ENCODE data around the gene KCNQ1. TPM values are rescaled to one million over a fixed set of nuclear protein-coding genes. Genes with fewer than 3 reads are reported as not detected.

Gene KCNQ1
- total RNA-seq, 4 donors from 2014 or later: 0.89 to 2.2 (median 1.3) TPM

- Histone ChIP-seq H3K27me3 (peaks cover 4% of the 10 kb centered on the region), H3K27ac (no peak overlapping the region), H3K9me3 (peaks cover 5% of the 10 kb centered on the region), H3K4me1 (peaks cover 26% of the 10 kb centered on the region), H3K36me3 (no peaks in the 10 kb centered on the region), H3K4me3 (no peak overlapping the region)
- 95% methylated on average over 1 of the region's 1 CpG for WGBS
- TF ChIP-seq POLR2A (IDR thresholded peaks at IDR 0.05) (no peak), EP300 (IDR thresholded peaks at IDR 0.05) (no peak), POLR2AphosphoS5 (IDR thresholded peaks at IDR 0.05) (no peak)
- TF ChIP-seq, protein P1, sequence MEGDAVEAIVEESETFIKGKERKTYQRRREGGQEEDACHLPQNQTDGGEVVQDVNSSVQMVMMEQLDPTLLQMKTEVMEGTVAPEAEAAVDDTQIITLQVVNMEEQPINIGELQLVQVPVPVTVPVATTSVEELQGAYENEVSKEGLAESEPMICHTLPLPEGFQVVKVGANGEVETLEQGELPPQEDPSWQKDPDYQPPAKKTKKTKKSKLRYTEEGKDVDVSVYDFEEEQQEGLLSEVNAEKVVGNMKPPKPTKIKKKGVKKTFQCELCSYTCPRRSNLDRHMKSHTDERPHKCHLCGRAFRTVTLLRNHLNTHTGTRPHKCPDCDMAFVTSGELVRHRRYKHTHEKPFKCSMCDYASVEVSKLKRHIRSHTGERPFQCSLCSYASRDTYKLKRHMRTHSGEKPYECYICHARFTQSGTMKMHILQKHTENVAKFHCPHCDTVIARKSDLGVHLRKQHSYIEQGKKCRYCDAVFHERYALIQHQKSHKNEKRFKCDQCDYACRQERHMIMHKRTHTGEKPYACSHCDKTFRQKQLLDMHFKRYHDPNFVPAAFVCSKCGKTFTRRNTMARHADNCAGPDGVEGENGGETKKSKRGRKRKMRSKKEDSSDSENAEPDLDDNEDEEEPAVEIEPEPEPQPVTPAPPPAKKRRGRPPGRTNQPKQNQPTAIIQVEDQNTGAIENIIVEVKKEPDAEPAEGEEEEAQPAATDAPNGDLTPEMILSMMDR (IDR thresholded peaks at IDR 0.05): no peak
- no peak for DNase-seq (ENCODE audit: low spot score in 2 of 2)
These were observed 369.2 kb downstream of the KCNQ1 start for GRCh38 chr11:2813968-2814367.

DNA sequence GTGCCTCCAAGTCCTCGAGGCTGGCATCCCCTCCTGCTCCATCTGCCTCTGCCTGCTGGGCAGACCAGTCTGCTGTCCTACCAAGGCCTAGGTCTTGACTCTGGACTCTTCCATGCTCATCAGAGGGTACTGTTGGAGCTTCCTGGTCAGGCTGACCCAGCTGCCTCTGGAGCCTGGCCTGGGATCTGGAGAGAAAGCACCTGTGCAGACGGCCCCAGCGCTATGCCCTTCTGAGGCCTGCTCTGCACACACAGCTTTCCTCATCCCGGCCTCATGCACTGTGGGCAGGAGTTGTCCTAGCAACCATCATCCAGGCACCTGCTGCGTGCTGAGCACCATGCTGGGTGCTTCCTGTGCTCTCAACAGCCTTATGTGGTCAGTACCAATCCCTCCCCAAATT, 369.9 kb downstream of the KCNQ1 start:
- Histone ChIP-seq H3K27ac (no peak overlapping the region), H3K4me1 (peaks cover 26% of the 10 kb centered on the region), H3K9me3 (peaks cover 9% of the 10 kb centered on the region), H3K4me3 (no peak overlapping the region), H3K36me3 (no peaks in the 10 kb centered on the region), H3K27me3 (peaks cover 4% of the 10 kb centered on the region)
- 81% methylated on average over 5 of the region's 5 CpGs for WGBS
- DNase-seq (ENCODE audit: low spot score in 2 of 2): no peak
- TF ChIP-seq, protein P1 (IDR thresholded peaks at IDR 0.05): no peak
- TF ChIP-seq POLR2AphosphoS5 (IDR thresholded peaks at IDR 0.05) (no peak), EP300 (IDR thresholded peaks at IDR 0.05) (no peak)

DNA sequence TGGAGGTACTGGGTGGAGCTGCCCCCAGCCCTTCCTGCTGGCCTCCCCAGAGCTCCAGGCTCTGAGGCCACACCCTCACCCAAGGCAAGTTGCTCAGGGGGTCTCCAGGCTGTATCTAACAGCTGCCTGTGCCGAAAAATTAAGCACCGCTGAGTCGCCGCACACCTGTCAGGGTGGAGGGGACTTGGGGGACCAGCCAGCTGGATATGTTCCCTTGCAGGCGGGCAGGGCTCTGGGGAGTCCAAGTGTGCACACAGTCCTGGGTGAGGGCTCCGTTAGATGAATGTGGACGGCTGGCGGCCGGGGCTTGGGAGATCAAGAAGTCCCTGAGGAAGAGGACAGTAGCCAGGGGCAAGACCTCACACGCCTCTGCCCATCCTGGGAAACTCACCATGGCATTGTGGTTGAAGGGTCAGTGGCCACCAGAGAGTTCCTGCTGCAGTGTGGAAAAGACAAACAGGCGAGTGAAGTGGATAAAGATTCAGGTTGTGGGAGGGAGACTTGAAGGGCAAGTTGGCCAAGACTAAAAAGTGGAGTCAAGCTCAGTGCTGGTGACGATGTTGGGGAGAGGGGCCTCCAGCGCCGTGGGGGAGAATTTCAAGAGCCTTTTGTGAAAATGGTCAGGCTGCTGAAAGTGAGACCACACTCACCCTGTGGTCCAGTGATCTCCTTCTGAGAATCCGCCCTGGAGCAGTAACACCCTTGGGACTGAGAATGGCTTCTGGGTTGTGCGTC, 371.1 kb downstream of the KCNQ1 start:
- TF ChIP-seq EP300 (IDR thresholded peaks at IDR 0.05) (no peak), POLR2AphosphoS5 (IDR thresholded peaks at IDR 0.05) (no peak), POLR2A (IDR thresholded peaks at IDR 0.05) (no peak)
- TF ChIP-seq, protein P1 (IDR thresholded peaks at IDR 0.05): no peak
- Histone ChIP-seq H3K9me3 (peaks cover 9% of the 10 kb centered on the region), H3K4me3 (no peak overlapping the region), H3K36me3 (no peaks in the 10 kb centered on the region), H3K4me1 (peaks cover 26% of the 10 kb centered on the region), H3K27ac (no peak overlapping the region), H3K27me3 (peaks cover 4% of the 10 kb centered on the region)
- DNase-seq (ENCODE audit: low spot score in 2 of 2): no peak
- 94% methylated on average over 12 of the region's 16 CpGs for WGBS

DNA sequence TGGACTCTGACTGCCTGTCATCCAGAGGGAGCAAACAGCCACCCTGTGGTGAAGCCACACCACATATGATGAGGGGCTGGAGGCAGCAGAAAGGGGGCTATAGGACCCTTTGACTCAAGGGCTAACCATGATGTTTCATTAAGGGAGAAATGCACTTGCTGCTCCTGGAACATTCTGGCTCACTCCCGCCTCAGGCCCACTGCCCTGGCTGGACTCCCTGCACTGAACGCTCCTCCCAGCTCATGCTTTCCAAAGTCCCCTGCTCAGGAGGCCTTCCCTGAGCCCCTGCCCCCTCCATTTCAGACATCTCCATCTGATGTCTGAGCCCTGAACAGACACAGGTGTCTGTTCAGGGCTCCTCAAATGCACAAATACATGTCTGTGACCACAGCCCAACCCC, 371.7 kb downstream of the KCNQ1 start:
- Histone ChIP-seq H3K4me1 (peaks cover 23% of the 10 kb centered on the region), H3K36me3 (no peaks in the 10 kb centered on the region), H3K9me3 (peaks cover 9% of the 10 kb centered on the region), H3K27ac (no peak overlapping the region), H3K4me3 (no peak overlapping the region), H3K27me3 (peaks cover 4% of the 10 kb centered on the region)
- WGBS: 75% methylated on average over 2 of the region's 2 CpGs
- no peak for TF ChIP-seq POLR2A (IDR thresholded peaks at IDR 0.05)
- no peak for TF ChIP-seq EP300 (IDR thresholded peaks at IDR 0.05)
- TF ChIP-seq POLR2AphosphoS5 (IDR thresholded peaks at IDR 0.05): no peak
- TF ChIP-seq, protein P1 (IDR thresholded peaks at IDR 0.05): no peak
- no peak for DNase-seq (ENCODE audit: low spot score in 2 of 2)

DNA sequence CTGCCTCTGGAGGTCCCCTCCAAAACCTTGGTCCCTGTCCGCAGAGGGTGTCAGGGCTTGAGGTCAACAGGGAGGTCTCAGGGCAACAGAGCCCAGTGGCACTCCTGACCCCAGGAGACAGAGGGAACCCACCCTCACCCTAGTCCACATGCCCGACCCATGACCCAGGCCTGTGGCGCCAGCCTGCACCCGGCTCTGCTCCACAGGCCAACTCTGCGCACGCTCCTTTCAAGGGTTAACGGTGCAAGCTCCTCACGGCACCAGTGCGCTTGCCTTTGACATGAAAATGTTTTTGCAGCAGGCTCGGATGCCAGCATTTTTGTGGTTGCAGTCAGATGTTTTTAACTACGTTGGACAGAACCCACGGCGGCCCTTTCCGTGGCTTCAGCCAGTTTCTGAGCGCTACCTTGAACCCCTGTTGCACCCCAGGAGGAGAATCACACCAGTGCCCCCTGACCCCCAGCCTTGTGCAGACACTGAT, 372.2 kb downstream of the KCNQ1 start:
- peaks cover 9% of the 10 kb centered on the region for H3K9me3 ChIP-seq
- no peak overlapping the region for H3K4me3 ChIP-seq
- no peak overlapping the region for H3K27ac ChIP-seq
- peaks cover 19% of the 10 kb centered on the region for H3K4me1 ChIP-seq
- no peak for DNase-seq (ENCODE audit: low spot score in 2 of 2)
- peaks cover 4% of the 10 kb centered on the region for H3K27me3 ChIP-seq
- 58% methylated on average over 6 of the region's 15 CpGs for WGBS
- TF ChIP-seq, protein P1 (IDR thresholded peaks at IDR 0.05): no peak
- TF ChIP-seq EP300 (IDR thresholded peaks at IDR 0.05): no peak
- no peak for TF ChIP-seq POLR2AphosphoS5 (IDR thresholded peaks at IDR 0.05)
- TF ChIP-seq POLR2A (IDR thresholded peaks at IDR 0.05): no peak
- no peaks in the 10 kb centered on the region for H3K36me3 ChIP-seq
